Epidermal melanocyte (primary cell): Measurements from ENCODE around the gene PLXNA2.

ENCODE experiments used
- DNase-seq: peaks from one replicate; pipeline ENCODE4 v3.0.0; 2011; ENCODE audit warnings: low spot score; ENCODE audit not compliant: insufficient read length

PLXNA2 gene

DNA sequence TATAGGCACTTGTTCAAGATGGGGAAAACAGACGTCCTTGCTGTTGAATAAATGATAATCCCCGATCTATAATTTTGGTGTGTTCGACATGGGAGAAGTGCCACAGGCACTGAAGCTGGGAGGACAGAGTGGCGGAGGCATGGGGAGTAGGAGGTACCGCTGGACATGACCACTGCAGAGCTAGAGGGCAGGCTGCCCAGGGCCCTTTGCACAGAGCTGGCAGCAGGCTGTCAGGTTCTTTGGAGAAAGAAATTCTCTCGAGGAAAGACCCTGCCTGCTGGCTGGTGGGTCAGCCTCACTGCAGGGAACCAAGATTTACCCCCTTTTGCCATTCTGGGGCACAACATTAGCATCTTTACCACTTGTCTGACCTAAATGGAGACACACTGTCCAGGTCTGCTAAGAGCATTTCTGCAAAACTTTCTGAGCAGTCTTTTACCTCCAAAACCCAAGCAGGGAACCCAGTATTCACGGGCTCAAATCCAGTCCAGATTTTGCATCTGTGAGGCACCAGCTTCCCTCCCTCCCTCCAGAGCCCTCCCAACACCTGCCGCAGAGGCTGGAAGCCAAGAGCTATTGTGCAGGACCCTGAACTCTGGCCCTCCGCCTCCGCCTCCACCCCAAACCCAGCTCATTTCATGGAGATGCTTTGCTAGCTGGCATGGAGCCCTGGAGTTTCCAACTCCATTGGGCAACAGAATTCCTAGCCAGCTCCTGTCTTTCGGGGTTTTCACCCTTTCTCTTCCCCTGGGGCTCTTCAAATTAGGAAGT is 142.3 kb downstream of the PLXNA2 start:
- DNase-seq: no peak

DNA sequence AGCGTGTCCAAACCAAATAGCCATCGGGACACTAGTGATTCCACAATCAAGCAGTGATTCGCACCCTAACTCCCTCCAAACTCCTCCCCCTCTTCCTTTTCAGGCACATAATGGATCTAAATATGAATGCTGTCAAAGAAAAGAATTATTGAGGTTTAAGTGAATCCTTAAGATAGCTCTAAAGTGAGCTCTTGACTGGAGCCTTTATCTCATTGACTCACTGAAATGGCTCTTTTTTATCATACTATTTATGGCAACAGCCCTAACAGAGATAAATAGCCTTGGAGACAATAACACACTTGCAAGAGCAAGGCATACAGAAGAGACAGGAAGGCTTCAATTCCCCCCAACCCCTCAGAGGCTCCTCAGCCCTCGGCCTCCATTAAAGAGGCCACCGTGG is 143.3 kb downstream of the PLXNA2 start:
- DNase-seq: no peak

DNA sequence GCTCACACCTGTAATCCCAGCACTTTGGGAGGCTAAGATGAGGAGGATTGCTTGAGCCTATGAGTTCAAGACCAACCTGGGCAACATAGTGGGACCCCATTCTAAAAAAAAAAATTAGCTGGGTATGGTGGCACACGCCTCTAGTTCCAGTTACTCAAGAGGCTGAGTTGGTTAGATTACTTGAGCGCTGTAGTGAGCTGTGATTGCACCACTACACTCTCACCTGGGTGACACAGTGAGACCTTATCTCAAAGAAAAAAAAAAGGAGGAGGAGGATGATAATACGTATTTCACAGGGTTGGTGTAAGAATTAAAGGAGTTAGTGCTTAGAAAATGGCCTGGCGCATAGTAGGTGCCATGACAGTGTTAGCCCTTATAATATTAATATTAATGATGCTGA is 144.1 kb downstream of the PLXNA2 start:
- DNase-seq: no peak

DNA sequence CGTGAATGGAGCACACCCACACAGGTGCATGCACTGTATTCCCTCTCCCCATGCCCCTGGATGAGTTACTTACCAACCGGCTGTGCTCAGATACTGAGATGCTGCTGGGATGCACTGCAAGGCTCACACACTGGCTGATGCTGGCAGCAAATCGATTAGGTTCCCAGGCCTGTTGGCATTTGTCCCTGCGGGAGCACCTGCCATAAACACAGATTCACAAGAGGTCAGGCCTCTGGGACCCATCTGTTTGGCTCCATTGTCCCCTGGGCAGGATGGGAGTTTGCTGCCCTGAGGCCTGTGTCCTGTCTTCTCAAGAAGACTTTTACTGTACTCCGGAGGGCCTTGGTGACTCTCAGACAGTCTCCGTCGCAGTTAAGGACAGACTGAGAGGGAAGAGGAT is 145.4 kb downstream of the PLXNA2 start:
- no peak for DNase-seq

DNA sequence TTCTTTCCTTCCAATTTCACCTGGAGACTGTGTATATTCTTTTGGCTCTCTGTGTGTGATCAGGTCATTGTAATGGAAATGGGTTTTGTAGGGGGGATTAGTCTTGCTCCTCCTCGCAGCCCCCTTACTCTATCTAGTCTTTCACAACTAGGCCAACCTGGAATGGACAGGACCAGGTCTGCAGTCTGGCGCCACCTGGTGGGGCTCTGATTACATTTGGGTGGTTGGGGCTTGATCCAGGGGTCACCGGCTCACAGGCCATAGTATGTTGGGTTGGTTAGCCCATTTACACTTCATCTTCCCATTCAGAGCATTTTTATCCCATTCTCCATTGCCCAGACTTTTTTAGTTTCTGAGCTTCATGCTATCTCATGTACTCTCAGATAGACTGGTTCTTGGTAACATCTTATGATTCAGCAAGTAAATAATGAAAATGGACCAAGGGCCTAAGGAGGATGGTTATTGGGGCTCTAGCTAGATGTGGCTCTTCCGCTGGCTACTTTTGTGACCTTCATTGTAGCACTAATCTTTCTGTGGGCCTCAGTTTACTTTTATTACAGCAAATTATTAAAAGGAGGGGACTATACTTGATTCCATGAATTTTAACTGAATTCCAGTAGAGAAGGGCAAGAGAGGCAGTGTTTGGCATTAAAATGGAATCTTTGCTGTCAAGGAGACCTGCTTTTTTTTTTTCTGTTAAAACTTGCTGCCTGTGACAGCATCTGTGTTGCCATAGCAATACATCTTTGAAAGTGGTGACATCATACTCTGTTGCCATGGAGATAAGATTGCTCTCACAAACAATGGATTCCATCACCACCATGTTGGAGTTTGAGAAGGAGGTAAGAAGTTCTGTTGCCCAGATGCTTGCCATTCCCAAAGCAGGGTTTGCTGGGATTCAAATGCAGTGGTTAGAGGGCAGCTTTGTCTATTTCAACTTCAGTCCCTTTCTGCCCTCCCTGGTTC is 150.1 kb downstream of the PLXNA2 start:
- DNase-seq: peak; percentile 44

DNA sequence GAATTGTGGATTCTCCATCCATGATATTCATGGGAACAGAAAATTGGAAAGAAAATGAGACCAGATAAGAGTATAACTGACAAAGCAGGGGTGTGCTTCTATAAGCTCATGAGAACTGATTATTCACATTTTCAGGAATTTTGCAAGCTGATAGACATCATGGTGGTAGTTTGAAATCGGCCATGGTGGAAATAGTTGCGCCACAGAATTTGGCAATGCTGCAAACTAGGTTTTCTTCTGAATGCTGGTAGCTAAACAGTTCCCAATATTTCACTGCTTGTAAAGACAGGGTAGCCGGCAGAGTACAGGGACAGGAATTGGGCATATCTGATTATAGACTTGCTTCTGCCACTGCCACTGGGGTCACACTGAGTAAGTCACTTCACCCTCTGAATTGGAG is 151.1 kb downstream of the PLXNA2 start:
- DNase-seq: no peak

DNA sequence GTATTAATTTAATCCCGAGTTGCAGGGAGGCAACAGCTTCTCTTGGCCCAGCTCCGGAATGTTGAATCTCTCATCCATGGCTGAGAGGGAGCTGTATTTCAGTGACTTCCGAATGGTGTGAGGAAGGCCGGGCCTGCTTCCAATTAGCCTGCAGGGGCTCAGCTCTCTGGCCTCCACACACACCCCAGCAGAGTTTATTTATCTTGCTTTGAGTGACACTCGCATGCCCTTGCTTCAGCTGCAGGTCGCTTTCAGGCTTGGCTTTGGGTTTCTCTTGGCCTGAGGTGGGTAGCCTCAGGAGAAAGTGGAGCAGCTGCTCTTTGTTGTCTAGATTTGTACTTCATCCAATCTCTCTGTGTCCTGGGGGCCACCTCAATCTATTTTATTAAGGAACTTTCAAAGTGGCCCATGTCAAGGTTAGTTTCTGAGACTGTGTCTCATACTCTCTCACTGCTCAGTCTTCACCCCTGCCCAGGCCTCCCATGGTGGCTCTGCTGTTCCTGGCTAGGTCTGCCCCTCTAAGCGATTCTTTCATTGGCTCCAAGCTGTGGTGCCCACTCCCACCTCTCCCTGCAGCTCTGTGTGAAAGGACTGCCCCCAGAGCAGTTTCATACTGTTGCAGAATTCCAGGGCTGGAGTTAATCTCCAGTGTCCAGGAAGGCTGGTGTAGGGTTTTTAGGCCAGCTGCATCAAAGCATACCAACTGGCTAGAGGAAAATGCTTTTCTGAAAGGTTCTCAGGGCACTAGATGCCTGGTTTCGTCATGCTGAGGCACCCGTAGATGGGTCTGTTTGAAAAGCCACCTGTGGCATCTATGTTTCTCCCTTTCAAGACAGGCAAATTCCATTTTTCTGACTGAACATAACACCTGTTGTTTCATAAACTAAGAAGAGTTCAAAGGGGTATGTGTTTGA is 153.5 kb downstream of the PLXNA2 start:
- DNase-seq: peak; percentile 64

DNA sequence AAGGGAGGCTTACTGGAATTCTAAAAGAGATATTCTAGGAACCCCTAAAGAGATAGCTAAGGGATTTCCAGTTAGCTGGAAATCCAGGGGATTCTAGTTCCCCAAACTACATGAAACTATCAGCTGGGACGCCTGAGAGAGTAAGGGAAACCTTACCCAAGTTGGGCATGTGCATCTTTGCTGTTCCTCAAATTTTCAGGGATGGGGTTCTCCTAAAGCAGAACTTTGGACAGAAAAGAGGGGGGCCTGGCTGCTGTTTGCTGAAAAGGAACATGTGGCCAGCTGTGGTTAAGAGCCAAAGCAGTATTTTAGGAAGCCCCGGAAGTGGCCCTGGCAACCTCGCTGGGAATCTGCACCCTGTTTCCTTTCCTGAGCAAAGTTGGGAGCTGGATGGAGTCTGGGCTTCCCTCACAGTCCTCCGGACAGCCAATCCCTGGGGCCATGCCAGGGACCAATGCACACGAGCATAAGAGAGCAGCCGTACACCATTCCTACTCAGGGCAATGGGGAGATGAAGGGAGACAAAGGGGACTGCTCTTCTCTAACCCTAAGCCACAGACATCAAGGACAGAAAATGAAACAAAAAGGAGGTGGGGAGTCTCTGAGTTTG is 154.3 kb downstream of the PLXNA2 start:
- DNase-seq: no peak

DNA sequence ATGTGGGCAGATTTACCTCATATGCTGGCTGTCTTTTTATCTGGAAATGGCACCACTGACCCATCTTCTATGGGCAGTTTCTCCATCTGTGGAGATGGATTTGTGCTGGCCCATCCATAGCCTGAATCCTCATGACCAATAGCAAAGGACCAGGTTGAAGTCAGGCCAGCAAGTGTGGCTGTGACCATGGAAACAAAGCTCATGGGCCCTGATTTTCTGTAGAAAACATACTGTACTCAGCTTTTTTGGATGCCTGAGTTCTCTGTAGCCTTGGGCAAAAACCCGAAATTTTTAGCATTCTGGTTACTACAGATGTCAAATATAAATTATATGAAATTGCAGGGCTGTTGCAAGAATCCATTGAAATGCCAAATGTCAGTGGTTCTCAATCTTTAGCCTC is 155.0 kb downstream of the PLXNA2 start:
- DNase-seq: no peak

DNA sequence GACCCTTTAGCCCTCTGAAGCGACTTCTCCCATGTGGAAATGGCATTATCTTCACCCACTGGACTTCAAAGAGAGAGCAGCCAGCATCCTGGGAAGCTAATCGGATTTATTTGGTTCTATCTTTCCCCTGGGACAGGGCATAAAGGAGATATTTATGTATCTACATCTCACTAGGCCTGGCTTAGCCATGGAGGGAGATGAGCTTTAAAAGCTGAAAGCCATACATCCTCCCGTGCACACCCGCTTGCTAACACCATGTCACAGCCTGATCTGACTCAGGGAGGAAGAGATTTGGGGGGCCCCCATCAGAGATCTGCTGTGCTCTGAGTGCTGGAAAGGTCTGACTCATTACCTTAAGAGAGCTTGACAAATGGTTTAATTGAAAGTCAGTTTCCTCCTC is 155.9 kb downstream of the PLXNA2 start:
- no peak for DNase-seq

DNA sequence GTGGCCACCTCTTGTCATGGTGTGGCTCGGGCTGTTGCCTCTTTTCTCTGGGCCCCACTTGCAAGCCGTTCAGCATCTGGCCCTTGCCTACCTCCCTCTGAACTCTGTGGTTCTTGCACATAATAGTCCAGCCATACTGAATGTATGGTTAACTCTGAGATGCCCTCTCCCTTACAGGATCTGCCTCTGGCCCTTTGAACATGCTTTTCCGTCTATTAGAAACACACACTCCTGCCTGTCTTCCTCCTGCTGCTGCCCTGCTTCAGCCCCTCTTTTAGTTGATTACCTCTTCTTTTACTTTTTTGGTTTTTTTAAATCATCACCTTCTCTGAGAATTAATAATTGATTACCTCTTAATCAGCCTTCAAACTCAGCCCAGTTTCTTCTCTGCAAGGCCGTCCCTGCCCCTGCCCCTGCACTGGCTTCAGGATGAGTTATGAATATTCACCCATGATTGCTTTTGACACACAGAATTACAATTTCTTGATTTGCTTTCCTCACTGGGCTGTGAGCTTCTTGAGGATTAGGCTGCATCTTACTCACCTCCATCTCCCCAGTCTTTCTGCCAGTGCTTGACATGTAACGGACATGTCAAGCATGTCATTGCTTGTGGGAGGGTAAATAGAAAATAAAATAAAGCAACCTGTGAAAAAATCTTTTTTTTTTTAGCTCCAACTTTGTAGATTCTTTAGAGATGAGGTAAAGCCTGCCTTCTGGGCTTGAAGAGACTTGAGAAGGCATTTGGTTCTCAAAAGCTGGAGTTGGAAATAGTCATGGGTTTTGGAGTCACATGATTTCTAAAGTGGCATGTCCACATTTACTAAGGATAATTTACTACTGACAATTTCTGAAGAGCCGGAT is 158.3 kb downstream of the PLXNA2 start:
- DNase-seq: no peak

DNA sequence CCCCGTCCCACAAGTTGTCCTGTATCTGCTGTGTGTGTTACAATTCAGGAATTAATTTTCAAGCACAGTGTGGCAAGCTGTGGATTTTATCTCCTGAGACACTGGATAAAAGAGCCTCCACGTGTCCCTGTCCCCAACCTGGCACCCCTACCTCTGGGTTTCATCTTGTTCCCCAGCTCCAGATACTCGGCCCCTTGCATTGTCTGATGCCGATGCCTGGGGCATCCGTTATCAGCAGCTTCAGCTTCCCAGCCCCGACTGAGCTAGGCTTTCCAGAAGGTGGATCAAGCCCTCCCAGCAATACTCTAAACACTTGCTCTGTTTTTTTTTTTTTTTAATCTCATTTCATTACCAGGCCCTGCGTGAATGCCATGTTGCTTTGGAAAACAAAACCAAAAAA is 159.4 kb downstream of the PLXNA2 start:
- DNase-seq: no peak

DNA sequence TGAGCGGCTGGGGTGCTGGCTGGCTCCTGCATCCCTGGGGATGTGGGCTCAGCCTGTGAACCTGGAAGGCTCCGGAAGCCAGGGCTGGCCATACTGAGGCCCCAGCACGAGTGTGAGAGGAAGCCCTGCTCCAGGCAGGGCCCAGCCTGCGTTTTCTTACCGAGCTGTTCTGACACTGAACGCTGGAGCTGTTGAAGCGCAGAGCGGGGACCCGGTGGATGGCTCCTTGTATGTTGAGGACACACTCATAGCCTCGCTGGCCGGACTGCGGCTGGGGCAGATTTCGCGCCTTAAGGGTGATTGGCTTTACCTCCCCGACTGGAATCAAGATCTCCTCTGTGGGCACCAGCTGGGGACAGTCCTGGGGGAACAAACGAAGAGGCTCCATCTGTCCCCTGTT is 160.0 kb downstream of the PLXNA2 start:
- DNase-seq: no peak

DNA sequence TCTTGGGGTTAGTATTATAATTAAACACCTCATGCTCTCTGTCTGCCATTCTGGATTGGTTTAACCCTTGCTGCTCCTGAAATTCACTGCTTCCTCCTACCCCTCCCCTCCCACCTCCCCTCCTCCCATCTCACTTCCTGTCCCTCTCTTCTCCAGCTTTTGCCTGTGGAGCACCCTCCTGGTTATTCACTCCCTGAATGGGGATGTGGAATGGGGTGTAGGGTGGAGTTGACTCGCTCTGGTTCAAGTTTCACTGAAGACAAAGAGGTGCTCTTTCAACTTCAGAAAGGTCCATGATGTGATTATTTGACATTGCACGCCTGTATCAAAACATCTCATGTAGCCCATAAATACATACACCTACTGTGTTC is 160.5 kb downstream of the PLXNA2 start:
- no peak for DNase-seq

DNA sequence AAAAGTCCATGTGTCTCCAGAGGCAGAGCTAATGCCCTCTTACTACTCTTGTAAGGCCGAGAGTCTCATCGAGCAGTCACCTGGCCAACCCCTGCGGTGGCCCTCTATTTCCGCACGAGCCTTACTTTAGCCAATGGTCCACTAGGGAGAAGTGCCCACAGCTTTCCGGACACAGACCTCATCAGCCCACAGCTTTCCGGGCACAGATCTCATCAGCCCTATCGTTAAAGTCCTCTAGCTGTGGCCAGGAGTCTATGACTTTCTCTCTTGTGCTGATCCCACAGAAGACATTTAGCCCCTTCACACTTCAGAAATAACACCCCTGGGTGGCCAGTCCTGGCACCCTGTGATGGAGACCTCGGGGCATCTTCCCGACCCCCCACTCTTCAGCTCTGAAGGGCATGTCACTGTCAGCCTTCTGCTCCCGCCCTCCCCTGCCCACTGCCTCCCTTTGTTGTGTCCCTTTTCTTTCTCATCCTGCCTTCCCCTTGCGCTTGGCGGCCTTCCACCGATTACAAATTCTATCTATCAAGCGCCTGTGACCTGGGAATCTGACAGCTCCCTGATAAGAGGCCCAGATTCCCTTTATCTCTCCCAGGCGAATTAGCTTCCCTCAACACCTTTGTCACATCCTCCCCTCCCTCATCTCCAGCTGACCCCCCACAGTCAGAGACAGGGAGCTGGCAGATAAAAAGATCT is 161.0 kb downstream of the PLXNA2 start:
- DNase-seq: no peak

DNA sequence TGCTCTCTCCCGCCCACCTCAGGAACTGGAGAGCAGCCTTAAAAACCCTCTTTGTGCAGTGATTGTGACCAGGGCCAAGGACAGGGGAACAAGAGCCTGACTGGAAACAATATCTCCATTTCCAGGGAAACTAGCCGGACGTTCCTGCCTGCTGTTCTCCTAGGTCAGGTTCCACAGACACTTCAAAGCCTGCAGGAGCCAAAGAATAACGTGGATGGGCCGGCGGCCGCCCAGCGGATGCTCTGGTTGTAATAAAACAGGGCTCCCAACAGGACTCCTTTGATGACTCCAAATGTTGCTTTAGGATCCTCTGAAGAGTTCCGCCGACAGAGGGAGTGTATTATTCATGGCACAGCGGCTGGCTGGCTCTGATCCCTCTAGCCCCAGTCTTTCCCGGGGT is 162.2 kb downstream of the PLXNA2 start:
- DNase-seq: no peak

DNA sequence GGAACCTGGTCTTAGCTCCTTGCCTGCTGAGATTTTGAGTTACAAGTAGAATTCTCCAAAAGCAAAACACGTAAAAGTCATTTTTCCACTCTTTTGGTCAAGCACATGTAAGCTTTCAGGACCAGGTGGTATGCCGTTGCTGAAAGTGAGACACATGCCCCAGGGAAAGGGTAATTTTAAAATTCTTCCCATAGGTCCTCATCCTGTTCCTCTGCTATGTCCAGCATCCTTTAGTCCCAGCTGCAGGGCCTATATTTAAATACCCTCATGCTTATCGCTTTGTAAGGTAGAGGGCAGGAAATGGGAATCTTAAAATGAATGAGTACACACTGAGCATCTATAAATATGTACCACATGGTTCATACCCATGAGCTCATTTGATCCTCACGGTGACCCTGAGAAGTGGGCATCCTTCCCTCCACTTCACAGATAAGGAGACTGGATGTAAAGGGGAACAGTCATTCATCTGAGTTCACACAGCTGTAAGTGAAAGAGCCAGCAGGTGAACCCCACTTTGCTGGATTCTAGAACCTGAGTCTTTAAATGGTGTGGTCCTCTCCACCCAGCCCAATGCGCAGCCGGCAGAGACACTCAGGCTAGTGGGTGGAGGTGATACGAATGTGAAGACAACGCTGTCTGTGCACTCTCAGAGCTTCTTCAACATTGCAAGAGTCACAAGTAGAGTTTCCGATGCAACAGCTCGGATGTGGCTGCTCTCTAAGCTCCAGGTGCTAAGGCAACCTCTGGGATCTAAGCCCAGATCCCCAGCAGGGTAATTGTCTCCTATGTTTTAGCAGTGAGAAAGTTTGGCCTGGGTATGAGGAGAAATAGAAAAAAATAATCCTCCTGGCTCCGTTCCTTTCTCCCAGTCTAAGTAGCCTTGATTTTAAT is 163.5 kb downstream of the PLXNA2 start:
- DNase-seq: no peak

DNA sequence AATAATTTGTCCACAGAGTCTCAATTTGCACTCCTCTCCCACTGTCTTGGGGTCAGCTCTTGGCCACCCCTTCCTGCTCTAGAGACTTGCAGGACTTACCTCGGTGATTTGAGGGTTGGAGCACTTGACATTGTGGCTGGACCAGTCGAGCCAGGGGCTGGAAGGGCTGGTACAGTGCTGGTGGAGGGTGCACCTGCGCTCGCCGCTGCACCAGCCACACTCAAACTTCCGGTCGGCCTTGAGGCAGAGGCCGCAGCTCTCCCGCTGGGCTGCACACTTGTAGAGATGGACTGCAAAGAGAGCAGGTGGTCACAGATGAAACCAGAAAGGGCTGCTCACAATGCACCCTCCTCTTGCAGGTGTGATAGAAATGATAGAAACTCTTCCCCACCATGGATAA is 165.0 kb downstream of the PLXNA2 start:
- no peak for DNase-seq

DNA sequence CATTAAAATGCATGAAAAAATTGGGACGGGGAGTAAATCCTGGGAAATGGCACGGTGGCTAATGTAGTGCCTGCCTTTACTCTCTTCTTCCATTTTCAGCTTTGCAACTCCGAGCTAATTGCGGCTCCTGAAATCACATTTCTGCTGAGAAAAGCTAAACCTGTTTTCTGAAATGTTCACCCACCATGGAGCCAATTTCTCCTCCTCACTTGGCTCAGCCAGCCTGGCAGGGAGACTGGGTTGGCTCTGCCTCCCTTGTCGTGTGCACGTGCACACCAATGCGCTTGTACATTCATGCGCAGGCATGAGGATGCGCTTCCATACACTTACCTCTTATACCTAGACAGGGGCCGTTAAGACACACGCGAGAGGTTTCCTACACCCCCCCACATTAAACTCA is 165.4 kb downstream of the PLXNA2 start:
- DNase-seq: no peak
